ENCODE results near the gene MEF2D.
A peak's percentile ranks its signal among the peaks of the same experiment; 100 is the strongest.

The MEF2D gene

GRCh38 chr1:156462954-156463795, 37.4 kb downstream of the MEF2D start:
- TF ChIP-seq CTCF (IDR thresholded peaks at IDR 0.05; ENCODE audit: low read depth, low read length, missing control alignments): no peak
- no peak overlapping the region for H3K4me3 ChIP-seq (ENCODE audit: low read depth, low read length)
- H3K27ac ChIP-seq: no peak overlapping the region
- H3K27me3 ChIP-seq (replicated peaks): no peaks in the 10 kb centered on the region
- in situ Hi-C loops (cut with HindIII; ENCODE audit: low pct_ligation_motif_present, low sequenced_read_pairs): no loop called here
- no peak for DNase-seq
- H3K36me3 ChIP-seq (replicated peaks): peaks cover 18% of the 10 kb centered on the region

GRCh38 chr1:156461781-156462647, 38.6 kb downstream of the MEF2D start:
- H3K36me3 ChIP-seq (replicated peaks): peaks cover 10% of the 10 kb centered on the region
- no peak overlapping the region for H3K4me3 ChIP-seq (ENCODE audit: low read depth, low read length)
- no peaks in the 10 kb centered on the region for H3K27me3 ChIP-seq (replicated peaks)
- no peak overlapping the region for H3K27ac ChIP-seq
- no peak for TF ChIP-seq CTCF (IDR thresholded peaks at IDR 0.05; ENCODE audit: low read depth, low read length, missing control alignments)
- in situ Hi-C loops (cut with HindIII; ENCODE audit: low pct_ligation_motif_present, low sequenced_read_pairs): no loop called here
- DNase-seq: no peak

GRCh38 chr1:156461109-156461508, 39.5 kb downstream of the MEF2D start:
- in situ Hi-C loops (cut with HindIII; ENCODE audit: low pct_ligation_motif_present, low sequenced_read_pairs): no loop called here
- no peak for DNase-seq

GRCh38 chr1:156460525-156460924, 40.0 kb downstream of the MEF2D start:
- in situ Hi-C loops (cut with HindIII; ENCODE audit: low pct_ligation_motif_present, low sequenced_read_pairs): no loop called here
- no peak for DNase-seq
- Histone ChIP-seq H3K4me3 (ENCODE audit: low read depth, low read length) (no peak overlapping the region), H3K27me3 (replicated peaks) (no peaks in the 10 kb centered on the region), H3K27ac (no peak overlapping the region), H3K36me3 (replicated peaks) (peaks cover 6% of the 10 kb centered on the region)
- TF ChIP-seq CTCF (IDR thresholded peaks at IDR 0.05; ENCODE audit: low read depth, low read length, missing control alignments): no peak

More at GRCh38 chr1:156461109-156461508, 39.5 kb downstream of the MEF2D start:
- Histone ChIP-seq H3K36me3 (replicated peaks) (peaks cover 6% of the 10 kb centered on the region), H3K27ac (no peak overlapping the region), H3K27me3 (replicated peaks) (no peaks in the 10 kb centered on the region), H3K4me3 (ENCODE audit: low read depth, low read length) (no peak overlapping the region)
- TF ChIP-seq CTCF (IDR thresholded peaks at IDR 0.05; ENCODE audit: low read depth, low read length, missing control alignments): no peak

GRCh38 chr1:156458181-156458503, 42.4 kb downstream of the MEF2D start:
- peak overlapping the region; percentile 17 for H3K27ac ChIP-seq
- peak; percentile 54 for DNase-seq
- peaks cover 3% of the 10 kb centered on the region for H3K27me3 ChIP-seq (replicated peaks)
- H3K4me3 ChIP-seq (ENCODE audit: low read depth, low read length): no peak overlapping the region
- in situ Hi-C loops (cut with HindIII; ENCODE audit: low pct_ligation_motif_present, low sequenced_read_pairs): no loop called here
- no peak for TF ChIP-seq CTCF (IDR thresholded peaks at IDR 0.05; ENCODE audit: low read depth, low read length, missing control alignments)
- peaks cover 1% of the 10 kb centered on the region for H3K36me3 ChIP-seq (replicated peaks)
